ENCODE measurements around the gene NOD2. TPM values are rescaled to one million over a fixed set of nuclear protein-coding genes. Genes with fewer than 3 reads are reported as not detected.

The NOD2 gene
- total RNA-seq, 1 donor from 2014 or later: 2.9 TPM

DNA sequence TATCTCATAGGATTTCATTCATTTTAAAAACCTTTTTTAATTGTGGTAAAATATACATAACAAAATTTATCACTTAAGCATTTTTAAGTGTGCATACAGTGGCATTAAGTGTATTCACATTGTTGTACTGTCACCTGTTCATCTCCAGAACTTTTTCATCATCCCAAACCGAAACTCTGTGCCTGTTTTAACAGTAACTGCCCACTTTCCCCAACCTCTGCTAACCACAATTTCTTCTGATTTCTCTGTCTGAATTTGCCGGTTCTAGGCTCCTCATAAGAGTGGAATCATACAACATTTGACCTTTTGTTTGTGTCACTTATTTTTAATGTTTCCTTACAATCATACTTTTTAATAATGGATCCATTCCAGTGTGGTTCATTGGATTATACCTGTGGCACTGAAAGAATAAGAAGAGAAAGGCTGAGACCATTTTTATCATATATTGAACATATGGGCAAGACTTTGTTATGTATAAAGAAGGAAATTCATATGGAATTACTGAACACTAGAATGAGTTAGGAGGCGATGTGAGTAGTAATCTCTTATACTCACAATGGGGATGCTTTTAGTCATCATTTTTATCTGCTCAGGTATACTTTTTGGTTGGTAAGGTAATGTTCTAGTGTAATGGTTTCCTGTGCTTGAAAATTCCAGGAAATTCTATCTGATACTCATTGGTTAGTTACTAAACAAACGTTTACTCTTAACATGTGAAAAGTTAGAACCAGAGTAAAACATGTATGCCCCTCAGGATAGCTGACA lies 59.2 kb downstream of the NOD2 start:
- H3K27ac Mint-ChIP-seq: no peak overlapping the region
- no peak for DNase-seq
- H3K4me3 Mint-ChIP-seq: no peak overlapping the region
- TF ChIP-seq, protein P1, sequence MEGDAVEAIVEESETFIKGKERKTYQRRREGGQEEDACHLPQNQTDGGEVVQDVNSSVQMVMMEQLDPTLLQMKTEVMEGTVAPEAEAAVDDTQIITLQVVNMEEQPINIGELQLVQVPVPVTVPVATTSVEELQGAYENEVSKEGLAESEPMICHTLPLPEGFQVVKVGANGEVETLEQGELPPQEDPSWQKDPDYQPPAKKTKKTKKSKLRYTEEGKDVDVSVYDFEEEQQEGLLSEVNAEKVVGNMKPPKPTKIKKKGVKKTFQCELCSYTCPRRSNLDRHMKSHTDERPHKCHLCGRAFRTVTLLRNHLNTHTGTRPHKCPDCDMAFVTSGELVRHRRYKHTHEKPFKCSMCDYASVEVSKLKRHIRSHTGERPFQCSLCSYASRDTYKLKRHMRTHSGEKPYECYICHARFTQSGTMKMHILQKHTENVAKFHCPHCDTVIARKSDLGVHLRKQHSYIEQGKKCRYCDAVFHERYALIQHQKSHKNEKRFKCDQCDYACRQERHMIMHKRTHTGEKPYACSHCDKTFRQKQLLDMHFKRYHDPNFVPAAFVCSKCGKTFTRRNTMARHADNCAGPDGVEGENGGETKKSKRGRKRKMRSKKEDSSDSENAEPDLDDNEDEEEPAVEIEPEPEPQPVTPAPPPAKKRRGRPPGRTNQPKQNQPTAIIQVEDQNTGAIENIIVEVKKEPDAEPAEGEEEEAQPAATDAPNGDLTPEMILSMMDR (IDR thresholded peaks at IDR 0.05): no peak
- H3K27me3 Mint-ChIP-seq: no peaks in the 10 kb centered on the region
- intact Hi-C loops (cut with micrococcal nuclease): no loop called here
- ATAC-seq (ENCODE audit: low read depth): no peak
- CTCF ChIA-PET: no interaction called here
- H3K9me3 Mint-ChIP-seq: no peaks in the 10 kb centered on the region
- peaks cover 62% of the 10 kb centered on the region for H3K36me3 Mint-ChIP-seq (ENCODE audit: low read depth)
- peaks cover 19% of the 10 kb centered on the region for H3K4me1 Mint-ChIP-seq
- POLR2A ChIA-PET: no interaction called here

DNA sequence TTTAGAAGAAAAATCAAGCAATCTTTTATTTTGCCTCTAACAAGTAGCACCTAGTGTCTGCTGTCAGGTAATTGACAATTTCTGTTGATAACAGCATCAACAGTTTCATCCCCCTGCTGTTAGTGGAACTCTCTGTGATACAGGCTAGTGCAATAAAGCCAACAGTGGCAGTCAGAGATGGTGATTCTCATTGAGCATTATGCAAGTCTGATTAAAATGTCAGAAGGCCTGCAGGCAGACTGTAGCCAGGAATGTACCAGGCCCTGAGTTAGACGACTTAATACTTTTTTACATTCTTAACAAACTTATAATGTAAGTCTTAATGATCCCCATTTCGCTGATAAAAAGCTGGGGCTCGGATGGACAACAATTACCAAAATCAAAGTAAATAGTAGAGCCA lies 63.1 kb downstream of the NOD2 start:
- H3K36me3 Mint-ChIP-seq (ENCODE audit: low read depth): peaks cover 73% of the 10 kb centered on the region
- peaks cover 37% of the 10 kb centered on the region for H3K4me1 Mint-ChIP-seq
- no peak for DNase-seq
- TF ChIP-seq, protein P1 (IDR thresholded peaks at IDR 0.05): no peak
- no peaks in the 10 kb centered on the region for H3K9me3 Mint-ChIP-seq
- POLR2A ChIA-PET: no interaction called here
- CTCF ChIA-PET: interaction anchor here (0.6 to 1.7 kb wide), 3 partner anchors 85 to 425 kb away, joined by 3 to 5 read pairs (median 3); no protein-coding TSS in a partner anchor
- intact Hi-C loops (cut with micrococcal nuclease): no loop called here
- no peak overlapping the region for H3K4me3 Mint-ChIP-seq
- H3K27ac Mint-ChIP-seq: no peak overlapping the region
- no peaks in the 10 kb centered on the region for H3K27me3 Mint-ChIP-seq
- no peak for ATAC-seq (ENCODE audit: low read depth)

DNA sequence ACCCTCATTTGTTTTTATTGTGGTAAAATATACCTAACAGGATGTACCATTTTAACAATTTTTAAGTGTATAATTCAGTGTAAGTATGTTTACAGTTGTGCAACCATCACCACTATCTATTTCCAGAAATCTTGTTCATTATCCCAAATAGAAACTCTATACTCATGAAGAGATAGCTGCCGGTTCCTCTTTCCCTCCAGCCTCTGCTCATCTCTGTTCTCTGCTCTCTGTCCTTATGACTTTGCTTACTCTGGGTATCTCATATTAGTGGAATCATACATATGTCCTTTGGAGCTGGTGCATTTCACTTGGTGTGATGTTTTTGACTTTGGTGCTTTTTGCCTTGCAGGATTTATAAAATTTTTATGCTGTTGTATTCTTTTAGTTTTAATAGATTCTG lies 67.9 kb downstream of the NOD2 start:
- H3K9me3 Mint-ChIP-seq: peaks cover 8% of the 10 kb centered on the region
- POLR2A ChIA-PET: no interaction called here
- DNase-seq: no peak
- intact Hi-C loops (cut with micrococcal nuclease): no loop called here
- no peak overlapping the region for H3K27ac Mint-ChIP-seq
- no peak for ATAC-seq (ENCODE audit: low read depth)
- TF ChIP-seq, protein P1 (IDR thresholded peaks at IDR 0.05): no peak
- H3K36me3 Mint-ChIP-seq (ENCODE audit: low read depth): peaks cover 75% of the 10 kb centered on the region
- H3K4me1 Mint-ChIP-seq: peaks cover 46% of the 10 kb centered on the region
- H3K27me3 Mint-ChIP-seq: no peaks in the 10 kb centered on the region
- CTCF ChIA-PET: no interaction called here
- no peak overlapping the region for H3K4me3 Mint-ChIP-seq

DNA sequence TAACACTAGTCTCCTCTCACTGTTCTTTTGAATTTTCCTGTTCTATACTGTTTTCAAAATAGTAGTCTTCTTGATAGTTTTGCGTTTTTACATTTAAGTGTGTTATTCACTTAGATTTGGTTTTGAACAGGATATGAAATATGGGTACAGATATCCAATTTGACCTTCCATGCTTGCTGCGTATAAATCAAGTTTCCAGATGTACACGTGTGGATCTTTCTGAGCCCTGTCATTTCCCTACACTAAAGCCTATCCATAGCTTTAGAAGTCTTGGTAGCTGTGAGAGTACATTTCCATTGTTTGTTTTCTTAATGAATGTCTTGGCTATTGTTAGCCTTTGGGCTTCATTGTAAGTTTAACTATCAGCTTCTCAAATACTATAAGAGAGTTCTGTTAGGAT lies 68.8 kb downstream of the NOD2 start:
- ATAC-seq (ENCODE audit: low read depth) (no peak), DNase-seq (no peak)
- POLR2A ChIA-PET: no interaction called here
- Mint-ChIP-seq H3K27ac (no peak overlapping the region), H3K4me3 (no peak overlapping the region), H3K9me3 (peaks cover 13% of the 10 kb centered on the region), H3K27me3 (no peaks in the 10 kb centered on the region), H3K4me1 (peaks cover 45% of the 10 kb centered on the region), H3K36me3 (ENCODE audit: low read depth) (peaks cover 75% of the 10 kb centered on the region)
- intact Hi-C loops (cut with micrococcal nuclease): no loop called here
- CTCF ChIA-PET: interaction anchor here (1.0 kb wide), 1 partner anchor 44 kb away, joined by 3 read pairs; no protein-coding TSS in a partner anchor
- TF ChIP-seq, protein P1 (IDR thresholded peaks at IDR 0.05): no peak

DNA sequence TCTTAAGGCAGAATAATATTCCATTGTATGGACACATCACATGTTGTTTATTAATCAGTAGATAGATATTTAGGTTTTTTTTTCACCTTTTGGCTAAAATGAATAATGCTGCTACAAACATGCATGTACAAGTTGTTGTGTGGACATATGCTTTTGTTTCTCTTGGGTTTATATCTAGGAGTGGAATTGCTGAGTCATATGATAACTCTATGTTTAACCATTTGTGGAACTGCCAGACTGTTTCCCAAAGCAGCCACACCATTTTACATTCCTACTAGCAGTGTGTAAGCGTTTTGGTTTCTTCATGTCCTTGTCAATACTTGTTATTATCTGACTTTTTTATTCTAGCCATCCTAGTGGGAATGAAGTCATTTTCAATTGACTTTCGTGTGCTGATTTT lies 69.8 kb downstream of the NOD2 start:
- CTCF ChIA-PET: no interaction called here
- DNase-seq: no peak
- no peak overlapping the region for H3K4me3 Mint-ChIP-seq
- no peak for ATAC-seq (ENCODE audit: low read depth)
- peaks cover 42% of the 10 kb centered on the region for H3K4me1 Mint-ChIP-seq
- H3K27me3 Mint-ChIP-seq: no peaks in the 10 kb centered on the region
- intact Hi-C loops (cut with micrococcal nuclease): no loop called here
- H3K36me3 Mint-ChIP-seq (ENCODE audit: low read depth): peaks cover 77% of the 10 kb centered on the region
- H3K27ac Mint-ChIP-seq: no peak overlapping the region
- TF ChIP-seq, protein P1 (IDR thresholded peaks at IDR 0.05): no peak
- POLR2A ChIA-PET: no interaction called here
- peaks cover 13% of the 10 kb centered on the region for H3K9me3 Mint-ChIP-seq
